Stimulated activated CD8-positive, alpha-beta memory T cell treated with anti-CD3 and anti-CD28 coated beads, Interleukin-7, amount 100 ng/mL, for 1 hour (primary cell): ENCODE measurements around the gene CYB5D1.

ENCODE experiments used
- DNase-seq, 2 donors: peaks; one replicate each; pipeline ENCODE4 v3.0.0-alpha.2; 2020; ENCODE audit warnings: low read depth in 2 of 2

The CYB5D1 gene

GRCh38 chr17:7885367-7886226, 27.8 kb downstream of the CYB5D1 start:
- DNase-seq = peak in 1 of 2 donors; percentile 11

DNA sequence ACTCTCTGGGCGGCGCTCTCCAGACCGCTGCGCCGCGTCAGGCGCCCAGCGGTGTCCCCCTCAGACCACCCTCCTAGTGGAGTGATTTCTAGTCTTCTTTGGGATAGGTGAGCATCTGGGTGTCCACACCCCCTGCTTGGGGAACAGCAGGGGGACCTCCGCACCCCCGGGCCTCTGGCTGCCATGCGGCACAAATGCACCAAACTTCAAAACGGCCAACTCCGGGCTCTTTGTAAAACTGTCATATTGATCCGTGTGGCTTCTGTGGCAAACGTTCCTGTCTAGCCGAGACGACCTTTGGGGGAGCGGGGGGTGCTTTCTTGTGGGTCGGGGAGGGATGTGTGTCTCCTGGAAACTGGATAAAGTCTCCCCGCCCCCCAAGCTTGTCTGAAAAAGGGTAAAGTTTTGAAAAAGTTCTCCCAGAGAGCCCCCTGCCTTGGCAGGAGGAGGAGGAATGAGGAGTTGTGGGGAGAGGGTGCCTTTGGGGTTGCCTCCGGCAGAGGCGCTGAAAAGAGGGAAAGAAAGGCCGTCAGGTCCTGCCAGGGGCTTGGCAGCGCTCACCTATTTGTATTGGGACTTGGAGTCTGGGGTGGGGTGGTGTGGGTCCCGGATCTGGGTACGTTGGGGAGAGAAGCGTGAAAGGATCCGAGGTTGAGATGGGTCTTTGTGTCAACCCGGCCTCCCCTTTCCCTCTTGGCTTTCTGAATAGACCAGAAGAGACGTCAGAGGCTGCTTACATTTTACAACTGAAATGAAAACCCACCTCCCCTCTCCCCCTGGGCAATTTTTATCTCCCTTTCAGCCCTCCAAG, 28.6 kb downstream of the CYB5D1 start:
- DNase-seq = peak in 1 of 2 donors; percentile 11

DNA sequence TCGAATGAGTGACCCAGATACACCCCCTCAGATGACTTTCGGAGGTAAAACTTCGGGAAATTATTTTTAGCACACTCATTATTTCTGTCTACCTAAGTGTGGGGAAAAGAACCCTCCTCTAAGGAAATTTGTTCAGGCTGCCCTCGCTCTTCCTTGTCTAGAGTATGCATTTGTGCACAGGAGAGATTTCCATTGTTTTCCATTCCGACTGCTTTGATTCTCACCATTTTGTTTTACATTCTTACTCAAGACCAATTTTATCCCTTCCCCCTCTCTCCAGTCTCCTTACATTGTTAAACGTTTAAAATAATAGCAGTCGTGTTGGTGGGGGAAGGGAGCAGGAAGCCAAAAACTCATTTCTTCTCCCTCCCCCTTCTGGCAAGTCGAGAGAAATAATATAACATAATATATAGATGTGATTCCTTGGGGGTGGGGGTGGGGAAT, 29.3 kb downstream of the CYB5D1 start:
- no peak for DNase-seq

GRCh38 chr17:7887482-7888183, 29.8 kb downstream of the CYB5D1 start:
- peak; percentile 63 to 73 for DNase-seq

DNA sequence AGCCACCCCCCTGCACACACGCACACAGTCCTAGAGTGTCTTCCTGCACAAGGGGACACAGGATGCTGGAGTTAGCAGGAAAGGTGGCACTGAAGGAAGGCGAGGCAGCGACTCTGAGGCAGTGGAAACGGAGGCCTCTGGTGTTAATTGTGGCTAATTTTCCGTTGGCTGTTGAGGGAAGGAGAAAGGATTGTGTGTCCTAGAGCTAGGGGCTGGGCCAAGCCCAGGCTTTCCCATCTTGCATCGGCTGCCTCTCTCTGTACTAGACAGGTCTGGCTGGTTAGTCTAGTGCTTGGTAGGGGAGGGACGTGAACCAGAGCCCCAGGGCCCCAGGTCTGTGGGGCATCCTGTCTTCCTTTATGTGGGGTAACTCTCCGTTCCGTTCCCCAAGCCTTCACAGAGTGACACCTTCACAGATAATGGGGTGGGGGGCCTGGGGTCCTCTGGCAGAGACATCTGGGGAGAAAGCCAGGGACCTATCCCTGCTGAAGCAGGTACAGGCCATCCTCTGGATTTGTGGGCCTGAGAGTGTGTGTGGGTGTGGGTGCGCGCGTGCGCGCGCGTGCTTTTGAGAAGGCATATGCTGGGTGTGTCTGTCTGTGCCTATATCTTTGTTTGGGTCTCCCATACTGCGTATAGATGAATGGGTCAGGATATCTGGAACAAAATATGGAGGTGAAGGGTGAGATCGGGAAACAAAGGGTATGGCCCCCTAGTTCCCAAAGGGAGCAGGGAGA, 30.5 kb downstream of the CYB5D1 start, which contains the start of gene CHD3:
TSS of gene CHD3 (plus strand) at position 606 of the 737 bp plus-strand sequence. CDS start 212 bp downstream, outside the sequence.
- no peak for DNase-seq

GRCh38 chr17:7889166-7889955, 31.6 kb downstream of the CYB5D1 start:
- DNase-seq = no peak

- no peak for DNase-seq
Measured at GRCh38 chr17:7893187-7893880, 35.5 kb downstream of the CYB5D1 start.

DNA sequence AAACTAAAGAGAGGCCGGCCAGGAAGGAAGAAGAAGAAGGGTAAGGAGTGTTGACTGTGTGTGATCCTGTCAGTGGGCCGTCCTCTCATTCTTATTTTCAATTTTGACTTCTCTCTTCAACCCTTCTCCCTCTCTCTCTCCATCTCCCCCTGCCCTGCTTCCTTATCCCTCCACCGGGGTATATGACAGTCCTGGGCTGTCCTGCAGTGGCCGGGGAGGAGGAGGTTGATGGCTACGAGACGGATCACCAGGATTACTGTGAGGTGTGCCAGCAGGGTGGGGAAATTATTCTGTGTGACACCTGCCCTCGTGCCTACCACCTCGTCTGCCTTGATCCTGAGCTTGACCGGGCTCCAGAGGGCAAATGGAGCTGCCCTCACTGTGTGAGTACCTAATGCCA, 36.4 kb downstream of the CYB5D1 start:
- DNase-seq = no peak

DNA sequence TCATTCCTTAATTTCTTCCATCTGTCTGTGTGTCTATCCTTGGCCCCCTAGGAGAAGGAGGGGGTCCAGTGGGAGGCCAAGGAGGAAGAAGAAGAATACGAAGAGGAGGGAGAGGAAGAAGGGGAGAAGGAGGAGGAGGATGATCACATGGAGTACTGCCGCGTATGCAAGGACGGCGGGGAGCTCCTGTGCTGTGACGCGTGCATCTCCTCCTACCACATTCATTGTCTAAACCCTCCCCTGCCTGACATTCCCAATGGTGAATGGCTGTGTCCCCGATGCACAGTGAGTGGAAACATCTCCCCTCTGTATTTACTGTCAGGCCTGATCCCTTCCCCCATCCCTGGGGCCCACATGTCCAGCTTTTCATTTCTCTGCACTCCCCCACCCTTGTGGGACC, 37.1 kb downstream of the CYB5D1 start:
- DNase-seq = no peak

- no peak for DNase-seq
Measured at GRCh38 chr17:7897090-7897489, 39.3 kb downstream of the CYB5D1 start.

- DNase-seq = no peak
Measured at GRCh38 chr17:7897773-7898172, 40.0 kb downstream of the CYB5D1 start.

- DNase-seq = no peak
Measured at GRCh38 chr17:7903154-7904103, 45.6 kb downstream of the CYB5D1 start.

DNA sequence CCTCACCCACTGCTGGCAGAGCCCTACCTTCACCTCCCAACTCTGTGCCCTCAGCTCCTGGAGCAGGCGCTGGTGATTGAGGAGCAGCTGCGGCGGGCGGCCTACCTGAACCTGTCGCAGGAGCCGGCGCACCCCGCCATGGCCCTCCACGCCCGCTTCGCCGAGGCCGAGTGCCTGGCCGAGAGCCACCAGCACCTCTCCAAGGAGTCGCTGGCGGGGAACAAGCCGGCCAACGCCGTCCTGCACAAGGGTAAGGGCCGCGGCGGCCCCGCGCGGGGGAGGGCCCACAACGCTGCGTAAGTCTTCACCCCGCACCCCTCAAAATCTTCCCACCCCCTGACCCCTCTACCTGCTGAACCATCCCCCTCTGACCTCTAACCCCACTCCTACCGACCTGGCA, 51.3 kb downstream of the CYB5D1 start:
- DNase-seq = no peak

- DNase-seq = no peak
Measured at GRCh38 chr17:7910281-7910680, 52.5 kb downstream of the CYB5D1 start.

DNA sequence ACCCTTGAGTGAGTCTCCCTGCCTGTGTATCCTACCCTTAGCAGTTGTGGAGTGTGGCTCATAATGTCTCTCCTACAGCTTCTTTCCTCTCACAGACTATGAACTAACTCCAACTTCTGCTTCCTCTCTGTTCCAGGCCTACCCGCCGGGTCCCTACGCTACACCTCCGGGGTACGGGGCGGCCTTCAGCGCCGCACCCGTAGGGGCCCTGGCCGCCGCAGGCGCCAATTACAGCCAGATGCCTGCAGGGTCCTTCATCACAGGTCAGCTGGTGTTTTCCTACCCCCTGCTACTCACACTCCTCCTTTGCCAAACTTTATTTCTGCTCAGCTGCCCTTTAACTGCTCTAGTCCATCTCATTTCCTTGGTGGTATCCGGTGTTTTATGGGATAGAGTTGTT, 52.9 kb downstream of the CYB5D1 start:
- no peak for DNase-seq

DNA sequence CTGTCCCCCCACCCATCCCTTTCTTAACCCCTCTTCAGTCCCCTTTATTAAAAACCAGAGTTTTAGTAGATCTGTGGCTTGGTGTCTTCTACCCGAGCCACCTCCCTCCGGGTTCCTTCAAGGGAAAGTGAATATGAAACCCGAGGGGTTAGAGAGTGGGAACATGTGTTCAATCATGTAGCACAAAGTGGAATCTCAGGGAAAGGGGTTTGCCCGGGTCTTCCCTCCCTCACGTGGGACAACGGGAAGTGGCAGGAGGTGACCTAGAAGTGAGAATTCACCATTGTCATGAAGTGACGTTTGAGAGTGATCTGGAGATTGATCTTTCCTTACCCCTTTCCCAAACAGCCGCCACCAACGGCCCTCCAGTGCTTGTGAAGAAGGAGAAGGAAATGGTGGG, 53.3 kb downstream of the CYB5D1 start:
- DNase-seq = no peak
